Erythroblast (primary cell): ENCODE results near the gene ST3GAL2.

Experiments used
- DNase-seq, 2 experiments: peaks; one replicate each; lab custom pipeline; 2025; lab: John Stamatoyannopoulos, UW
- GATA1 ChIP-seq: IDR thresholded peaks from 2 replicates; pipeline ENCODE4 v1.6.1; 2011; ENCODE audit warnings: low read depth, mild to moderate bottlenecking, control low read depth, low read length, moderate library complexity
- POLR2A ChIP-seq: IDR thresholded peaks from 2 replicates; pipeline ENCODE4 v1.6.1; 2011; ENCODE audit warnings: mild to moderate bottlenecking, low read length

Gene ST3GAL2

GRCh38 chr16:70473446-70474319 lies 34.8 kb upstream of the ST3GAL2 start:
- TF ChIP-seq GATA1 = no peak
- no peak for TF ChIP-seq POLR2A
- no peak for DNase-seq

GRCh38 chr16:70472786-70473433 lies 34.0 kb upstream of the ST3GAL2 start:
- no peak for TF ChIP-seq GATA1
- TF ChIP-seq POLR2A = no peak
- no peak for DNase-seq

- DNase-seq = peak; percentile 31 to 47
- TF ChIP-seq GATA1 = no peak
- TF ChIP-seq POLR2A = no peak
Observed at GRCh38 chr16:70470927-70471341, 32.0 kb upstream of the ST3GAL2 start.

DNA sequence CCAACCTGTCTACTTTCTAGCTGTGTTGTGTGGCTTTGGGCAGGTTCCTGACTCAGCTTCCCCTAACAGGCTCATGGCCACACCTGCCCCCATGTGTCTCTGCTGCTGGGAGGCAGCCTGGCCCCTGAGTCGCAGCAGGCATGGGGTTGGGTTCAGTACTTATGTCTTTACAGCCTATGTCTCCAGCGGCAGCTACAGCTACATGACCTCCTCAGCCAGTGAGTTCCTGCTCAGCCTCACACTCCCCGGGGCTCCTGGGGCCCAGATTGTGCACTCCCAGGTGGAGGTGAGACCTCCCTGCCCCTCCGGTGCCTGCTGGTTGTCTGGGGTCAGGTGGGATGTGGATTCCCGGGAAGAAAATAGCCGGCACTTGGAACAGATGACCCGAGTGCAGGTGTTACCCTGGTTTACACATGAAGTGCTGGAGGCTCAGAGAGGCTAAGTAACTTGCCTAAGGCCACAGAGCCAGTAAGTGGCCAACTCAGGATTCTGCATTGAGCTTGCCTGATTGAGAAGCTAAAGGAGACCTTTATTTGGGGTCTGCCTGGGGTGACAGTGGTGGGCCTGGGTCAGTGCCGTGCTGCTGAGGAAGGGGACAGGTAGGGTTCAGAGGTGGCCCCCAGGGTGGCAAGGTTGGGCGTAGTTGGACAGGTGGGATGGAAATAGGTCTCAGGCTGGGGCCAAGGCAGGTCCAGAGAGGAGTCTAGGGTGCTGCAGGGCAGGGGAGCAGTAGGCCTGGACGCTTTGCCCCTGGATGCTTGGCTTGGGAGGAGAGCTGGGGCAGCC lies 31.4 kb upstream of the ST3GAL2 start:
- DNase-seq = no peak
- TF ChIP-seq GATA1 = no peak
- no peak for TF ChIP-seq POLR2A

GRCh38 chr16:70468776-70469525 lies 30.1 kb upstream of the ST3GAL2 start:
- DNase-seq = no peak
- TF ChIP-seq GATA1 (no peak), POLR2A (no peak)

- TF ChIP-seq POLR2A = no peak
- DNase-seq = no peak
Observed at GRCh38 chr16:70467608-70468007, 28.7 kb upstream of the ST3GAL2 start.

- DNase-seq = no peak
- no peak for TF ChIP-seq GATA1
- no peak for TF ChIP-seq POLR2A
Observed at GRCh38 chr16:70467113-70467512, 28.2 kb upstream of the ST3GAL2 start.

DNA sequence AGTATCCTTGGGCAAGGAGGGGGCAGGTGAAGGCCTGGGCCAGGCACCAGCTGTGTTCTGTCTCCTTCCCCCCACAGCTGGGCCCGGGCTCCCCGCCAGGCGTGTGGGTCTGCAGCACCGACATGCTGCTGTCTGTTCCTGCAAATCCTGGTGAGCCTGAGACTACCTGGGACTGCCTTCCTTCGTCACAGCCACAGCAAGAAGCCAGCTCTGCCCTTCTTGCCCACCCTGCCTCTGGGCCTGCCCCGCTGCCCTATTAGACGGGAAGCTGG lies 27.8 kb upstream of the ST3GAL2 start:
- DNase-seq = no peak
- TF ChIP-seq POLR2A (no peak), GATA1 (no peak)

DNA sequence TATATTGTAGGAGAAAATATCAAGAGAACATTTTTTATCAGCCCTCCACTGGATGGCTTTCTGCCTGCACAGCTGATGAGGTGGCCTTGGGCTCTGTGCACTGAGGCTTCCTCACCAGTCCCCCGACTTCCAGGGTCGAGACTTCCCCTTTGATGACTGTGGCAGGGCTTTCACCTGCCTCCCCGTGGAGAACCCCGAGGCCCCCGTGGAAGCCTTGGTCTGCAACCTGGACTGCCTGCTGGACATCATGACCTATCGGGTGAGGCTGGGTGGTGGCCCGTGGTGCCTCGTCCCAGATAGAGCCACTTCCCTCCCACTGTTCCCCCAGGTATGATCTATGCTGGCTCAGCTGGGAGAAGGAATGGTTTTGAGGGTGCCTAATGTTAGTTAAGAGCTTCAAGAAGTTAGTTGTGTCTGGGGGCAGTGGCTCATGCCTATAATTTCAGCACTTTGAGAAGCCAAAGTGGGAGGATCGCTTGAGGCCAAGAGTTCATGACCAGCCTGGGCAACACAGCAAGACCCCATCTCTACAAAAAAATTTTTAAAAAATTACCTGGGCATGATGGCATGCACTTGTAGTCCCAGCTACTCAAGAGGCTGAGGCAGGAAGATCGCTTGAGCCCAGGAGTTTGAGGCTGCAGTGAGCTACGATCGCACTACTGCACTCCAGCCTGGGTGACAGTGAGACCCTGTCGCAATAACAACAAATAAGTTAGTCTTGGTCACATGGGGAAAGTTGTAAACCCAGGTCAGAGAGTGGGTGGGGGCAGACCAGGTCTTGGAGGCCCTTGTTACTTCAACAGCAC lies 27.3 kb upstream of the ST3GAL2 start:
- TF ChIP-seq GATA1 (no peak), POLR2A (no peak)
- DNase-seq = no peak

- TF ChIP-seq POLR2A (no peak), GATA1 (no peak)
- no peak for DNase-seq
Observed at GRCh38 chr16:70463235-70463634, 24.3 kb upstream of the ST3GAL2 start.

DNA sequence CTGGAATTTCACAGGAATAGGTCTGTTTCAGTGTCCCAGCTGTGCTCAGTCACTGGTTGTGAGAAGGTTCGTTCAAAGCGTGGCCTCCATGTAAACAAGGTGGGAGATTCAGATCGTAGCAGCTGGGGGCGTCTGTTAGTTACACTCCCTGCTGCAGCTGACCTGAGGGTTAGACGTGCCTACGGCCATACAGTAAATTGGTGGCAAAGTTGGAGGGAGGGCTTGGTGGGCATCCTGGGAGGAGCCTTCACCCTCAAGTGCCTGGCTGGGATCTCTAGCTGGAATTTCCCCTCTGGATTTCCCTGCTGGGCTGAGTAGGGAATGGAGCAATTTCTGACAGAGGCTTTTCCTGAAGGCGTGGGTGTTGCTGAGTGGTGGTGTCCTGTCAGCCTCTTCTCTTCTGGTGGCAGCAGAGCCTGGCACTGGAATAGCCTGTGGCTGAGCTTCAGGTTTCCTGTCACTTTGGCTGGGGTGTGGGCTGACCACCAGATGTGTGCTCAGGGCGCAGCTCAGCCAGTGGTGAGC lies 21.9 kb upstream of the ST3GAL2 start:
- DNase-seq = no peak
- TF ChIP-seq GATA1 (no peak), POLR2A (no peak)

- DNase-seq = no peak
- TF ChIP-seq GATA1 (no peak), POLR2A (no peak)
Observed at GRCh38 chr16:70457446-70458166, 18.7 kb upstream of the ST3GAL2 start.
